ENCODE results near the gene TMEM175. TPM values are rescaled to one million over a fixed set of nuclear protein-coding genes. Genes with fewer than 3 reads are reported as not detected.

The TMEM175 gene
- polyA plus RNA-seq, 1 of the 3 experiments (the other 2 are of a cell fraction), result 54.2 TPM

- TF ChIP-seq REST (IDR thresholded peaks at IDR 0.05; ENCODE audit: low read depth, low read length) (no peak), JUND (IDR thresholded peaks at IDR 0.05) (no peak), PBX3 (IDR thresholded peaks at IDR 0.05) (no peak), GATA2 (CRISPR knock-in tag; IDR thresholded peaks at IDR 0.05) (no peak), USF2 (IDR thresholded peaks at IDR 0.05; ENCODE audit: borderline replicate concordance, low read depth, low read length) (no peak), FOSL2 (IDR thresholded peaks at IDR 0.05; ENCODE audit: borderline replicate concordance, low read depth) (no peak)
Measured at GRCh38 chr4:884896-885295, 47.4 kb upstream of the TMEM175 start (continued).

GRCh38 chr4:885353-885752 is 46.9 kb upstream of the TMEM175 start:
- Histone ChIP-seq H3K9ac (no peak overlapping the region), H3K27me3 (ENCODE audit: insufficient read depth) (no peaks in the 10 kb centered on the region), H3K4me2 (no peak overlapping the region), H3K4me3 (ENCODE audit: low read depth in 2 of 2, low read length in 1 of 2) (no peak overlapping the region), H3K4me1 (ENCODE audit: control insufficient read depth in 1 of 2, insufficient read depth in 2 of 2, low read depth in 1 of 2, low read length in 1 of 2) (no peaks in the 10 kb centered on the region), H3K9me2 (no peaks in the 10 kb centered on the region), H2AFZ (ENCODE audit: low read depth) (no peak overlapping the region), H4K20me1 (ENCODE audit: insufficient read depth) (no peaks in the 10 kb centered on the region), H3K27ac (ENCODE audit: low read depth in 2 of 2, low read length in 1 of 2) (no peak overlapping the region), H3K9me3 (no peaks in the 10 kb centered on the region), H3K36me3 (replicated peaks in 1 of 2; ENCODE audit: control insufficient read depth in 1 of 2, insufficient read depth in 2 of 2, low read length in 1 of 2) (peaks cover 6 to 58% of the 10 kb centered on the region in 2 experiments), H3F3A (replicated peaks; ENCODE audit: insufficient read depth) (no peaks in the 10 kb centered on the region), H3K79me2 (ENCODE audit: insufficient read depth) (no peaks in the 10 kb centered on the region)
- TF ChIP-seq TCF12 (IDR thresholded peaks at IDR 0.05) (no peak), POLR2AphosphoS5 (IDR thresholded peaks at IDR 0.05; ENCODE audit: low read depth, low read length) (no peak), TEAD4 (IDR thresholded peaks at IDR 0.05; ENCODE audit: borderline replicate concordance, insufficient read depth) (no peak), RFX5 (IDR thresholded peaks at IDR 0.05; ENCODE audit: low read length) (no peak), JUND (IDR thresholded peaks at IDR 0.05) (no peak), USF2 (IDR thresholded peaks at IDR 0.05; ENCODE audit: borderline replicate concordance, low read depth, low read length) (no peak), FOSL2 (IDR thresholded peaks at IDR 0.05; ENCODE audit: borderline replicate concordance, low read depth) (no peak), CTCF (IDR thresholded peaks at IDR 0.05) (no peak), SIN3A (IDR thresholded peaks at IDR 0.05; ENCODE audit: borderline replicate concordance, low read depth, low read length) (no peak), MEF2A (IDR thresholded peaks at IDR 0.05; ENCODE audit: borderline replicate concordance, low read depth) (no peak), ELF1 (IDR thresholded peaks at IDR 0.05) (no peak)
- CTCF ChIA-PET, result no interaction called here
- 98% methylated on average over 5 of the region's 10 CpGs for whole genome bisulfite sequencing (ENCODE audit: low lambda C conversion rate)
- no peak for DNase-seq
- POLR2A ChIA-PET, result no interaction called here

Data from SK-N-SH (cell line).